ENCODE results near the gene GLT1D1.

GRCh38 chr12:128867466-128867865, 14.2 kb downstream of the GLT1D1 start:
- no peak for TF ChIP-seq NRF1 (IDR thresholded peaks at IDR 0.05; ENCODE audit: low read depth, low read length)
- TF ChIP-seq SIN3A (conservative IDR thresholded peaks at IDR 0.05 in 1 of 2, IDR thresholded peaks at IDR 0.05 in 1 of 2; ENCODE audit: low read depth in 1 of 2, low read length in 2 of 2), result no peak

Data from H1 (cell line).